ENCODE measurements around the gene KLHL29.
A peak's percentile ranks its signal among the peaks of the same experiment; 100 is the strongest.
"Not testable (repeated sequence)": the region's sequence is repeated elsewhere in the genome, so short reads cannot be mapped to it uniquely, and the experiment has no call there.

Gene KLHL29

GRCh38 chr2:23388756-23389514, 4.0 kb downstream of the KLHL29 start:
- no peak overlapping the region for H3K27ac ChIP-seq (ENCODE audit: low read depth, low read length)
- no peak overlapping the region for H3K4me3 ChIP-seq (ENCODE audit: low read length)
- no peaks in the 10 kb centered on the region for H3K36me3 ChIP-seq (ENCODE audit: control insufficient read depth, insufficient read depth, low read length)
- no peak overlapping the region for H3K9ac ChIP-seq (ENCODE audit: low read length)
- H3K4me1 ChIP-seq (ENCODE audit: control insufficient read depth, insufficient read depth, low read length) = peaks cover 4% of the 10 kb centered on the region
- no peaks in the 10 kb centered on the region for H3K27me3 ChIP-seq (ENCODE audit: control insufficient read depth, insufficient read depth, low read length)

- Histone ChIP-seq H3K36me3 (ENCODE audit: control insufficient read depth, insufficient read depth, low read length) (no peaks in the 10 kb centered on the region), H3K4me1 (ENCODE audit: control insufficient read depth, insufficient read depth, low read length) (peaks cover 4% of the 10 kb centered on the region), H3K4me3 (ENCODE audit: low read length) (no peak overlapping the region), H3K9ac (ENCODE audit: low read length) (no peak overlapping the region), H3K27me3 (ENCODE audit: control insufficient read depth, insufficient read depth, low read length) (no peaks in the 10 kb centered on the region), H3K27ac (ENCODE audit: low read depth, low read length) (no peak overlapping the region)
These were observed 5.2 kb downstream of the KLHL29 start for GRCh38 chr2:23390152-23390551.

- not testable (repeated sequence) for H3K4me3 ChIP-seq (ENCODE audit: low read length); H3K27ac ChIP-seq (ENCODE audit: low read depth, low read length); H3K9ac ChIP-seq (ENCODE audit: low read length); H3K4me1 ChIP-seq (ENCODE audit: control insufficient read depth, insufficient read depth, low read length); H3K27me3 ChIP-seq (ENCODE audit: control insufficient read depth, insufficient read depth, low read length); H3K36me3 ChIP-seq (ENCODE audit: control insufficient read depth, insufficient read depth, low read length)
These were observed 6.3 kb downstream of the KLHL29 start for GRCh38 chr2:23391237-23391736.

GRCh38 chr2:23393722-23394121, 8.7 kb downstream of the KLHL29 start:
- H3K4me1 ChIP-seq (ENCODE audit: control insufficient read depth, insufficient read depth, low read length) = peaks cover 2% of the 10 kb centered on the region
- no peak overlapping the region for H3K27ac ChIP-seq (ENCODE audit: low read depth, low read length)
- H3K27me3 ChIP-seq (ENCODE audit: control insufficient read depth, insufficient read depth, low read length) = no peaks in the 10 kb centered on the region
- H3K36me3 ChIP-seq (ENCODE audit: control insufficient read depth, insufficient read depth, low read length) = no peaks in the 10 kb centered on the region
- no peak overlapping the region for H3K9ac ChIP-seq (ENCODE audit: low read length)
- no peak overlapping the region for H3K4me3 ChIP-seq (ENCODE audit: low read length)

GRCh38 chr2:23394700-23395099, 9.7 kb downstream of the KLHL29 start:
- no peaks in the 10 kb centered on the region for H3K4me1 ChIP-seq (ENCODE audit: control insufficient read depth, insufficient read depth, low read length)
- no peak overlapping the region for H3K4me3 ChIP-seq (ENCODE audit: low read length)

GRCh38 chr2:23397478-23397877, 12.5 kb downstream of the KLHL29 start:
- Histone ChIP-seq H3K36me3 (ENCODE audit: control insufficient read depth, insufficient read depth, low read length) (no peaks in the 10 kb centered on the region), H3K9ac (ENCODE audit: low read length) (no peak overlapping the region), H3K4me3 (ENCODE audit: low read length) (no peak overlapping the region), H3K27me3 (ENCODE audit: control insufficient read depth, insufficient read depth, low read length) (no peaks in the 10 kb centered on the region), H3K4me1 (ENCODE audit: control insufficient read depth, insufficient read depth, low read length) (no peaks in the 10 kb centered on the region), H3K27ac (ENCODE audit: low read depth, low read length) (no peak overlapping the region)

More at GRCh38 chr2:23394700-23395099, 9.7 kb downstream of the KLHL29 start:
- Histone ChIP-seq H3K36me3 (ENCODE audit: control insufficient read depth, insufficient read depth, low read length) (no peaks in the 10 kb centered on the region), H3K9ac (ENCODE audit: low read length) (no peak overlapping the region), H3K27ac (ENCODE audit: low read depth, low read length) (no peak overlapping the region), H3K27me3 (ENCODE audit: control insufficient read depth, insufficient read depth, low read length) (no peaks in the 10 kb centered on the region)

- H3K9ac ChIP-seq (ENCODE audit: low read length) = no peak overlapping the region
- H3K27me3 ChIP-seq (ENCODE audit: control insufficient read depth, insufficient read depth, low read length) = no peaks in the 10 kb centered on the region
- H3K36me3 ChIP-seq (ENCODE audit: control insufficient read depth, insufficient read depth, low read length) = no peaks in the 10 kb centered on the region
- H3K4me3 ChIP-seq (ENCODE audit: low read length) = no peak overlapping the region
- H3K27ac ChIP-seq (ENCODE audit: low read depth, low read length) = no peak overlapping the region
- peaks cover 13% of the 10 kb centered on the region for H3K4me1 ChIP-seq (ENCODE audit: control insufficient read depth, insufficient read depth, low read length)
These were observed 14.8 kb downstream of the KLHL29 start for GRCh38 chr2:23399674-23400261.

- H3K4me1 ChIP-seq (ENCODE audit: control insufficient read depth, insufficient read depth, low read length) = peaks cover 15% of the 10 kb centered on the region
- H3K27me3 ChIP-seq (ENCODE audit: control insufficient read depth, insufficient read depth, low read length) = no peaks in the 10 kb centered on the region
- no peak overlapping the region for H3K27ac ChIP-seq (ENCODE audit: low read depth, low read length)
- H3K36me3 ChIP-seq (ENCODE audit: control insufficient read depth, insufficient read depth, low read length) = no peaks in the 10 kb centered on the region
- H3K9ac ChIP-seq (ENCODE audit: low read length) = no peak overlapping the region
- H3K4me3 ChIP-seq (ENCODE audit: low read length) = no peak overlapping the region
These were observed 15.7 kb downstream of the KLHL29 start for GRCh38 chr2:23400703-23401102.

- no peaks in the 10 kb centered on the region for H3K27me3 ChIP-seq (ENCODE audit: control insufficient read depth, insufficient read depth, low read length)
These were observed 16.6 kb downstream of the KLHL29 start for GRCh38 chr2:23401427-23402204.

GRCh38 chr2:23402205-23402740, 17.3 kb downstream of the KLHL29 start:
- Histone ChIP-seq H3K36me3 (ENCODE audit: control insufficient read depth, insufficient read depth, low read length) (no peaks in the 10 kb centered on the region), H3K27ac (ENCODE audit: low read depth, low read length) (no peak overlapping the region), H3K4me1 (ENCODE audit: control insufficient read depth, insufficient read depth, low read length) (peaks cover 15% of the 10 kb centered on the region), H3K4me3 (ENCODE audit: low read length) (no peak overlapping the region), H3K9ac (ENCODE audit: low read length) (no peak overlapping the region), H3K27me3 (ENCODE audit: control insufficient read depth, insufficient read depth, low read length) (no peaks in the 10 kb centered on the region)

More at GRCh38 chr2:23401427-23402204, 16.6 kb downstream of the KLHL29 start:
- H3K9ac ChIP-seq (ENCODE audit: low read length) = no peak overlapping the region
- no peak overlapping the region for H3K4me3 ChIP-seq (ENCODE audit: low read length)
- no peak overlapping the region for H3K27ac ChIP-seq (ENCODE audit: low read depth, low read length)
- peaks cover 15% of the 10 kb centered on the region for H3K4me1 ChIP-seq (ENCODE audit: control insufficient read depth, insufficient read depth, low read length)
- no peaks in the 10 kb centered on the region for H3K36me3 ChIP-seq (ENCODE audit: control insufficient read depth, insufficient read depth, low read length)

- H3K4me1 ChIP-seq (ENCODE audit: control insufficient read depth, insufficient read depth, low read length) = peaks cover 15% of the 10 kb centered on the region
- peak overlapping the region; percentile 63 for H3K27ac ChIP-seq (ENCODE audit: low read depth, low read length)
- H3K9ac ChIP-seq (ENCODE audit: low read length) = no peak overlapping the region
- no peaks in the 10 kb centered on the region for H3K36me3 ChIP-seq (ENCODE audit: control insufficient read depth, insufficient read depth, low read length)
- H3K4me3 ChIP-seq (ENCODE audit: low read length) = peak overlapping the region; percentile 45
- no peaks in the 10 kb centered on the region for H3K27me3 ChIP-seq (ENCODE audit: control insufficient read depth, insufficient read depth, low read length)
These were observed 19.4 kb downstream of the KLHL29 start for GRCh38 chr2:23404426-23404825.

GRCh38 chr2:23409248-23409647, 24.3 kb downstream of the KLHL29 start:
- H3K4me3 ChIP-seq (ENCODE audit: low read length) = no peak overlapping the region
- no peak overlapping the region for H3K9ac ChIP-seq (ENCODE audit: low read length)
- H3K36me3 ChIP-seq (ENCODE audit: control insufficient read depth, insufficient read depth, low read length) = no peaks in the 10 kb centered on the region
- peaks cover 7% of the 10 kb centered on the region for H3K4me1 ChIP-seq (ENCODE audit: control insufficient read depth, insufficient read depth, low read length)
- no peaks in the 10 kb centered on the region for H3K27me3 ChIP-seq (ENCODE audit: control insufficient read depth, insufficient read depth, low read length)
- no peak overlapping the region for H3K27ac ChIP-seq (ENCODE audit: low read depth, low read length)
